Glomerular visceral epithelial cell (primary cell): Measurements from ENCODE around the gene APOC4.
"Not testable (repeated sequence)": the region's sequence is repeated elsewhere in the genome, so short reads cannot be mapped to it uniquely, and the experiment has no call there.

ENCODE experiments used
- DNase-seq: peaks from one replicate; pipeline ENCODE4 v3.0.0-alpha.2; 2016; ENCODE audit errors: extremely low spot score

The APOC4 gene

GRCh38 chr19:44942067-44942571, at the start of gene APOC4:
APOC4 (plus strand) TSS chr19:44942237; CDS start chr19:44942278, 41 bp downstream.
- DNase-seq, result no peak

GRCh38 chr19:44892932-44893331, 49.1 kb upstream of the APOC4 start:
- no peak for DNase-seq

- no peak for DNase-seq
These were observed 48.5 kb upstream of the APOC4 start for GRCh38 chr19:44893332-44894051.

- no peak for DNase-seq
These were observed 48.0 kb upstream of the APOC4 start for GRCh38 chr19:44894052-44894400.

GRCh38 chr19:44894946-44895345, 47.1 kb upstream of the APOC4 start:
- DNase-seq, result no peak

GRCh38 chr19:44897835-44898234, 44.2 kb upstream of the APOC4 start:
- DNase-seq, result no peak

GRCh38 chr19:44900328-44901244, 41.5 kb upstream of the APOC4 start:
- DNase-seq, result no peak

GRCh38 chr19:44903216-44903601, 38.8 kb upstream of the APOC4 start:
- DNase-seq, result no peak

- peak; percentile 67 for DNase-seq
These were observed 38.2 kb upstream of the APOC4 start for GRCh38 chr19:44903602-44904425.

GRCh38 chr19:44904426-44904994, 37.5 kb upstream of the APOC4 start:
- DNase-seq, result no peak

- DNase-seq, result no peak
These were observed 36.4 kb upstream of the APOC4 start, which contains the start of gene APOE for GRCh38 chr19:44905437-44906160. APOE (plus strand) TSS chr19:44905796; CDS start chr19:44906625, 829 bp downstream.

- DNase-seq, result no peak
These were observed 34.4 kb upstream of the APOC4 start for GRCh38 chr19:44907613-44908012.

GRCh38 chr19:44908074-44908835, 33.8 kb upstream of the APOC4 start:
- no peak for DNase-seq

- no peak for DNase-seq
These were observed 33.2 kb upstream of the APOC4 start for GRCh38 chr19:44908836-44909261.

- no peak for DNase-seq
These were observed 32.3 kb upstream of the APOC4 start for GRCh38 chr19:44909775-44910174.

GRCh38 chr19:44911896-44912295, 30.1 kb upstream of the APOC4 start:
- DNase-seq, result not testable (repeated sequence)

GRCh38 chr19:44912854-44913253, 29.2 kb upstream of the APOC4 start:
- DNase-seq, result no peak

GRCh38 chr19:44913512-44914432, 28.3 kb upstream of the APOC4 start:
- DNase-seq, result not testable (repeated sequence)
